LNCAP (cell line): Measurements from ENCODE around the gene SOWAHC.

ENCODE experiments used
- TF ChIP-seq, protein P1 (sequence below): fragments of 450-650 bp; IDR thresholded peaks from 2 replicates; pipeline ENCODE4 v1.5.1; 2017; ENCODE audit warnings: mild to moderate bottlenecking

SOWAHC gene

DNA sequence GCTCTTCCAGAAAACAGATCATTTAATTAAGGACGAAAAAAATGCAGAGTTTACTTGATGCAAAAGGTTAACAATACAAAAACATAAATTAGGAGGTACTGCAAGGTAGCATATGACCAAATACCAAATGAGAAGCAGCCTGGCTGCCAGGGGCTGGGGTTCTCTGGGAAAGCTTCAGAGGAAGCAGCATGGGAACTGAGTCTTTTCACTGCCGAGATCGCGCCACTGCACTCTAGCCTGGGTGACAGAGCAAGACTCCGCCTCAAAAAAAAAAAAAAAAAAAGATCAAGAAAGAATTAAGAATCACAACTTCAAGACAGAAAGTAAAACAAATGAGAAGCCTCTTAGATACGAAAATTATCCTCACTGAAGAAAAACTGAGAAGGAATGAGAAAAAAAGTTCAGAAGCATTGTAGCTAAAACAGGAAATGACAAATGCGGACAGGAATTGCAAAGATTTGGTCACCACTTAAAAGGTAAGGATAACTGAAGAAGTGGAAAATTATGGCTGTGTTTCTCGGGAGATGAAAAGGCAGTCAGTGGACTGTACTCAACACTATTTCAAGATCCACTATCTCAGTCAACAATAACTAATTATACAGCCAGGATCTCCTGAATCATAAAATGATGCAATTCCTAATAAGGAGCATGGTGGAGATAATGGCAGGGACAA is 4.7 kb upstream of the SOWAHC start:
- TF ChIP-seq, protein P1, sequence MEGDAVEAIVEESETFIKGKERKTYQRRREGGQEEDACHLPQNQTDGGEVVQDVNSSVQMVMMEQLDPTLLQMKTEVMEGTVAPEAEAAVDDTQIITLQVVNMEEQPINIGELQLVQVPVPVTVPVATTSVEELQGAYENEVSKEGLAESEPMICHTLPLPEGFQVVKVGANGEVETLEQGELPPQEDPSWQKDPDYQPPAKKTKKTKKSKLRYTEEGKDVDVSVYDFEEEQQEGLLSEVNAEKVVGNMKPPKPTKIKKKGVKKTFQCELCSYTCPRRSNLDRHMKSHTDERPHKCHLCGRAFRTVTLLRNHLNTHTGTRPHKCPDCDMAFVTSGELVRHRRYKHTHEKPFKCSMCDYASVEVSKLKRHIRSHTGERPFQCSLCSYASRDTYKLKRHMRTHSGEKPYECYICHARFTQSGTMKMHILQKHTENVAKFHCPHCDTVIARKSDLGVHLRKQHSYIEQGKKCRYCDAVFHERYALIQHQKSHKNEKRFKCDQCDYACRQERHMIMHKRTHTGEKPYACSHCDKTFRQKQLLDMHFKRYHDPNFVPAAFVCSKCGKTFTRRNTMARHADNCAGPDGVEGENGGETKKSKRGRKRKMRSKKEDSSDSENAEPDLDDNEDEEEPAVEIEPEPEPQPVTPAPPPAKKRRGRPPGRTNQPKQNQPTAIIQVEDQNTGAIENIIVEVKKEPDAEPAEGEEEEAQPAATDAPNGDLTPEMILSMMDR = no peak

DNA sequence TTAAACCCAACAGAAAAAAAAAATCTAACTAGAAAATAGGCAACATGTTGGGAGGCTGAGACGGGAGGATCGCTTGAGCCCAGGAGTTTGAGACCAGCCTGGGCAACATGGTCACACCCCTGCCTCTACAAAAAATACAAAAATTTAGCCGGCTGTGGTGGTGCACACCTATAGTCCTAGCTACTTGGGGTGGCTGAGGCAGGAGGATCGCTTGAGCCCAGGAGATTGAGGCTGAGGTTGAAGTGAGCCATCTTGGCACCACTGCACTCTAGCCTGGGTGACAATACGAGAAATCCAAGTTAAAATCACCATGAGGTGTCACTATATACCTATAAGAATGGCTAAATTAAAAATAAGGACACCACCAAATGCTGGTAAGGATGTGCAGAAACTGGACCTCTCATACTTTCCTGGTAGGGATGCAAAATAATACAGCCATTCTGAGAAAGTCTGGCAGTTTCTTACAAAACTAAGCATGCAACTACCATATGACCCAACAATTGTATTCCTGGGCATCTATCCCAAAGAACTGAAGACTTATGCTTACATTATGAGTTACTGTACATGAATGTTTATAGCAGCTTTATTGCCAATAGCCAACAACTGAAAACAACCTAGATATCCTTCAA is 2.6 kb upstream of the SOWAHC start:
- TF ChIP-seq, protein P1 = peak; percentile 21; the same call in 1 of the 2 replicates

DNA sequence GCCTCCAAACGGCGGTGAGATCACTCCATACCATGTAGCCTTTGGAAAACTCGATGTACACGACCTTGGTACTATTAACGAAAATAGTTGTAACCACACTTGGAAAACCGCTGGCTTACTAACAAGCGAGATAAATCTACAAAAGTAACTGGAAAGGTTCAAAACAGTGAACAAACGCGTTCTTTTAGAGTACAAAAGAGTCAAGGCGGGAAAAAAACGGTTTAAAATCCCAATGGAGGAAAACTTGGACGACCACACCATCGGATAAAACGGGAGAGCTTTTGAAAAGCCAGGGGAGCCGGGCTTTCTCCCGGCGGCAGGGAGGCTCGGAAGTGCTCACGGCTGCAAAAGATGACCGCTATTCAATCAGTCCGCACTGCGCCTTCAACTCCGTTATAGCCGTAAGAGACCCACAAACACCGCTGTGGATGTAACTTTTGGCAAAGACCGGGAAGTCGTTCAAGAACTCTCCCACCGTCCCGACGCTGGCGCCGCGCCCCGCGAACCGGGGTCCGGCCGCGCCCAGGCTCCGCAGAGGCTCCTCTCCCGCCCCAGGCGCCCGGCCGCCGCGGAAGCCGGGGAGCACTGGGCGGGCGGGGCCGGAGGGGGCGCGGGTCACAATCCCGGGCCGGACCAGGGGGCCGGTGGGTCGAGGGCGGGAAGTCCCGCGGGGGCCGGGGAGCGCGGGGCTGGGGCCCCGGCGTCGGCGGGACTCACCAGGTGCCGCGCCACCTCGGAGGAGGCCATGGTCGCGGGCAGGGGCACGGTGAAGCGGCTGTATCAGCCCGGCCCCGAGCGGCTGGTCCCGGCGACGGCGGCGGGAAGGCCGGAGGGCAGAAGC is 863 bp upstream of the SOWAHC start:
- TF ChIP-seq, protein P1 = no peak

GRCh38 chr2:109614715-109615636 is 812 bp downstream of the SOWAHC start:
- TF ChIP-seq, protein P1 = no peak

DNA sequence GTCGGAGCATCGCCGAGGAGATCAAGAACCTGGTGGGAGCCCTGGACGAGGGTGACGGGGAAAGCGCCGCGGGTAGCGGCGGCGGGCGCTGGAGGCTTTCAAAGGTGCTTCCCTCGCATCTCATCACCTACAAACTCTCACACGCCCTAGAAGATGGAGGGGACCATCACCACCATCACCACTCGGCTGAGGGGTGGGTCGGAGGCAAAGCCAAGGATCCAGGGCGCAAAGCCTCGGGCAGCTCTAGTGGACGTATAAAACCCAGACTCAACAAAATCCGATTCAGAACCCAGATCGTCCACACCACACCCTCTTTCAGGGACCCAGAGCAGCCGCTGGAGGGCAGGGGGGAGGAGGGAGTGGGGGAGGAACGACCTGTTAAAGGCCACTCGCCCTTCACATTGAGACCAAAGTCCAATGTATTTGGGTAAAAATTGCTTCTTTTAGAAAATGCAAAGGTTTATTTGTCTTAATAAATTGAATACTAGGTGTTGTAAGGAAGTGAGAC is 1.5 kb downstream of the SOWAHC start:
- TF ChIP-seq, protein P1 = no peak

DNA sequence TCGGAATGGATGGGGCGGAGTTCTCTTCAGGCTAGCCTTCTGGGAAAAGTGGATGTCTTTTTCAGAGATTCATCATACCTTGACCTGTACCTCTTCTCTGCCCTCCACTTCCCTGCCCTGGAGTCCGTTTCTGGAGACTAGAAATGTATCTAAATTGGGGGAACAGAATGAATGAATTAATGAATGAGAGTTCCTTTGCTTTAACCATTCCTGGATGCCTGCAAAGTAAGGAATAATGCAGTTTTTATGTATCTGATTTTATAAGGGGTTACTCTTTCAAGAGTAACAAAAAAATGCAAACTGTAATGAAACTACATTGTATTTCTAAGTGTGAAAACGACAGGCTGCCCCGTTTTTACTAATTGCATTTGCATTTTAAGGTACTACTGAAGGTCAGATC is 2.0 kb downstream of the SOWAHC start:
- TF ChIP-seq, protein P1 = no peak
